CD4-positive, alpha-beta T cell treated with Interleukin-15 for 4 hours (primary cell): ENCODE data around the gene HSPBP1.
A peak's percentile ranks its signal among the peaks of the same experiment; 100 is the strongest.

Source experiments
- DNase-seq: peaks from one replicate; pipeline ENCODE4 v3.0.0-alpha.2; 2020; ENCODE audit warnings: low spot score

The HSPBP1 gene

DNA sequence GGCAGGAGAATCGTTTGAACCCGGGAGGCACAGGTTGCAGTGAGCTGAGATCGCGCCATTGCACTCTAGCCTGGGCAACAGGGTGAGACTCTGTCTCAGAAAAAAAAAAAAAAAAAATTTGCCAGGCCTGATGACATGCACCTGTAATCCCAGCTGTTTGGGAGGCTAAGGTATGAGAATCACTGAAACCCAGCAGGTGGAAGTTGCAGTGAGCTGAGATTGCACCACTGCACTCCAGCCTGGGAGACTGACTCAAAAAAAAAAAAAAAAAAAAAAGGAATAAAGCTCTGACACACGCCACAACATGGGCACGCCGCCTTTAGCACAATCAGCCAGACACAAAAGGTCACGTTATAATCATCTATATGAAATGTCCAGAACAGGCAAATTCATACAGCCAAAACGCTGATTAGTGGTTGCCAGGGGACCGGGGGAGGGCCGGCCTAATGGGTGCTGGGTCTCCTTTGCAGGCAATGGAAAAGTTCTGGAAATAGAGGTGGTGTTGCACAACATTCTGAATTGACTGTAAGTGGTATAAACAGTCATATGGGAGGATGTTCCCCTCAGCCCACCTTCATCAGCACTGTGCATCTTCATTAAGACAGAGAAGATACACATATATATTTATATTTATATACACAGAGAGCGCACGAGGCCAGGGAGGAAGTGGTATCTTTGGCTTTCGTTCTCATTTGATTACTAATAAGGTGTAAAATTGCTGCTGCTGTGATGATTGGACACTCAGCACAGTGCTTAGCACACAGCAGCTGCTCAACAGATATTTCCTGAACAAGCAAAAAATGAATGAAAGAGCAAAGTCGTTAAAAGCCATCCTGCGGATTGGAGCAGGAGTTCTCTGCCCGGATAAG, 3.8 kb downstream of the HSPBP1 start:
- peak; percentile 39 for DNase-seq

DNA sequence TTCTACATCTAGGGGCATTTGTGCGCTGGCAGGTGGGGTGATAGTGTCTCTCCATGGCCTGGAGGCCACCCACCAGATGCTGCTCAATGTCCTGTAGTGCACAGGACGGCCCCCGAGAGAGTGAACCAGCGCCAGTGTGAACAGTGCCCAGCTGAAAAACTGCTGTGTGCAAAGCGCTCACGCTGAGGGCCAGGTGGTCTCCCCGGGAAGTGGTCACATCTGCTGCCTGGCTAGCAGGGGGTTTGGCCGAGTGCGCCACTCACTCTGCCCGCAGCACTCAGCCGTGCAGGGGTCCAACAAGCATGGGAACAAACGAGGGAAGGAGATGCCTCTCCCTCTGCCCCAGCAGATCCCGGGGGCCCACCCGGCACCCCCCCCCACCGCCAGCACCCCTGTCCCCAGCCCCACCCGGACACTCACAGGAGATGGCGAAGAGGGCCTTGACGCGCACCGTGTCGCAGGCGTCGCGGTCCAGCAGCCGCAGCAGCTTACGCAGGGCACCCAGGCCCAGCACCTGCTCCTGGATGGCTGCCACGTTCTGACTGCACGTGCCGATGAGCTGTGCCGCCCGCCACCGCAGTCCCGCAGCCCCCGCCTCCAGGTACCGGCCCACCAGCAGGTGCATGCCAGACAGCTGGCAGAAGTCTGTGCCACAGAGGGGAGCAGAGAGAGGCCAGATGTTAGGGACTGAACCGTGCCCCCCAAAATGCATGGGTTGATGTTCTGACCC, 5.8 kb downstream of the HSPBP1 start:
- DNase-seq, result no peak

DNA sequence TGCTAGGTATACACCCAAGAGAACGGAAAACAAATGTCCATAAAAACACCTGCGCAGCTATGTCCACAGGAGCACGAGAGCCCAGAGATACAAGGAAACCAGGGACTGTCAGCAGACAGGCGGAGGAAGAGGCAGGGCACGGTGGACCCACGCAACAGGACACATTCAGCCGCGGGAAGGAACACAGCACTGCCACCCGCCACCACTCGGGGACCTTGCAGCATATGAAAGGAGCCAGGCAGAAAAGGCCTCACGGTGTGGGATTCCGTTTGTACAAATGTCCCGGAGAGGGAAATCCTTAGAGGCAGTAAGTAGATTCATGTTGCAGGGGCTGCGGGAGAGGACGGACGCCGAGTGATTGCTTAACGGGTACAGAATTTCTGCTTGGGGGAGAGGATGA, 7.8 kb downstream of the HSPBP1 start:
- no peak for DNase-seq

DNA sequence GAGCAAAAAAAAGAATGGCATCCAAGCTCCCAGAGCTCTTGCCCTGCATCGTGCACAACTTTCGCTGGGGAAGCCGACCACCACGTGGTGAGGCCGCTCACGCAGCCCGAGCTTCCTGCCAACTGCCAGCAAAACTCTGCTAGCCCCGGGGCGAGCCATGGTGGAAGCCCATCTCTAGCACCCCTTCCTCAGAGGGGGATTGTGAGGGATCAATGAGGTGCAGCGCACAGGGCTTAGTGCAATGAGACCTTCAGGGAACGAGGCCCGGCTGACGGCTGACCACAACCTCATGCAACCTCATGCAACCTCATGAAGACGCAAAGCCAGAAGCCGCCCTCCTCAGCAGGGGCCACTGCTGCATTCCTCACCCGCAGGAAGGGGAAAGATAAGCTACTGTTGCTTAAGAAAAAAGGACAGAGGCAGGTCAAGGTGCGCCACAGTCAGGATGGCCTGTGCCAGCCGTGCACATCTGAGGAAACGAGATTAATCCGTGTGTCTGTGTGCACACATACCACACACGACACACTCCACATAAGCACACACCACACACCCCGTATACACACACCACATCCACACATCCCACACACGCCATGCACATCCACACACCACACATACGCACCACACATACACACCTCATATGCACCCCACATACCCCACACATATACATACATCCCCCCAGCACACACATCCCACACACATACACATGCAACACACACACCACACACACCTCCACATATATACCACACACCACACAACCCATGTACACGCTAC, 9.6 kb downstream of the HSPBP1 start:
- no peak for DNase-seq

DNA sequence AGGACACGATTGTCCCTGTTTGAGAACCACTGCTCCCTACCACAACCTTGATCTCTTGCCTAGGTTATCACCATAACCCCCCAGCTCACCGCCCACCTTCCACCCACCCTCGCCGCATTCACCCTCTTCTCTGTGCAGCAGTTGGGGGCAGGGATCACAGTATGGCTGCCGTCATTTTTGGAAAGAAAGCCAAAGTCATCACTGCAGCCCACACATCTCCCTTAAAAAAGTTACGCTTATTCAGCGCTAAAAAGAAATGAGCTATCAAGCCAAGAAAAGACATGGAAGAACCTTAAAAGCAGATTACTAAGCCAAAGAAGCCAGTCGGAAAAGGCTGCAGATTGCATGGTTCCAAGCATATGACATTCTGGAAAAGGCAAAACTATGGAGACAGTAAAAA, 10.6 kb downstream of the HSPBP1 start:
- no peak for DNase-seq

DNA sequence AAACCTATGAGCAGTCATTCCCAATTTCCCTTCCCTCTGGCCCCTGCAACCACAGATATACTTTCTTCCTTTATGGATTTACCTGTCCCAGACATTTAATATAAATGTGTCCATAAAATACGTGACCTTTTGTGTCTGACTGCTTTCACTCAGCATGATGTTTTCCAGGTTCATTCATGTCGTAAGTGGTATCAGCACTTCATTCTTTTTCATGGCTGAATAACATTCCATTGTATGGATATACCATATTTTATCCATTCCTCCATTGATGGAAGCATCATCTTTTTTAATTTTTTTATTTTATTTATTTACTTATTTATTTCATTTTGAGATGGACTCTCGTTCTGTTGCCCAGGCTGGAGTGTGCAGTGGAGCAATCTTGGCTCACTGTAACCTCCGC, 13.1 kb downstream of the HSPBP1 start:
- DNase-seq, result no peak

DNA sequence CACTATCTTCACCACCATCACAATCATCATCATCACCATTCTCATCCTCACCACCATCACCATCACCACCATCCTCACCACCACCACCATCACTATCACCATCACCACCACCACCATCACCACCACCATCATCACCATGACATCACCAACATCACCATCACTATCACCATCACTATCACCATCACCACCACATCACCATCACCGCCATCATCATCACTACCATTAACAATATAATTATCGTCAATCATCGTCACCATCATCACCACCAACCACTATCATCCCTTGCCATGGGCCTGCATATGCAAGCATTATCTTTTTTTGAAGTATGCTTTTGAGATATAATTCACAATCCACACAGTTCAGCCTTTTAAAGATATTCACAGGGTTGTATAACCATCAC, 13.5 kb downstream of the HSPBP1 start:
- DNase-seq, result no peak

DNA sequence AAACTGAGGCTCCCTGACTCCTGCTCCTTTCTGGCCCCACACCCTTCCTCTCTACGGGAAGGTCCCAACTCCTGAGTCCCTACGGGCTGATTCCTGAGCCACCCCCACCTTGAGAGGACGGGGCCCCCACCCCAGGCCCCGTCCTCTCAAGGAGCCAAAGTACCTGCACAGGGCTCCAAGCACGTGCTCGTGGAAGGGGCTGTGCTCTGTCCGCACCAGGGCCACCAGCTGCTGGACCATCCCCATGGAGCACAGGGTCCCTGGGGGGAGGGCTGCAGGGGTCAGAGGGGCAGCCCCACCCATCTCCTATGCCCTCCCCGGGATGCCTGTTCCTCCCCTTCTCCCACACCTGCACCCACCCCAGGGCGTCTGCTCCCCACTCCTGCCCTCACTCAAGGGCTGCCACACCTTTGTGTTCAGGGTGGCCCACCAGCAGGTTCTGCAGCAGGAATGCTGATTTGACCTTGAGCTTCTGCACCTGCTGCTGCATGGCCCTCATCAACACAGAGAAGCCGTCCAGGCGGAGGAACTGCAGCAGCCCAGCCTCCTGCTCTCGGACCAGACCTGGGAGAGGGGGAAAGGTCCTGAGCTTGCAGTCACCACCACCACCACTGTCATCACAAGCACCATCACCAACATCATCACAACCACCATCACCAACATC, 14.1 kb downstream of the HSPBP1 start:
- no peak for DNase-seq

DNA sequence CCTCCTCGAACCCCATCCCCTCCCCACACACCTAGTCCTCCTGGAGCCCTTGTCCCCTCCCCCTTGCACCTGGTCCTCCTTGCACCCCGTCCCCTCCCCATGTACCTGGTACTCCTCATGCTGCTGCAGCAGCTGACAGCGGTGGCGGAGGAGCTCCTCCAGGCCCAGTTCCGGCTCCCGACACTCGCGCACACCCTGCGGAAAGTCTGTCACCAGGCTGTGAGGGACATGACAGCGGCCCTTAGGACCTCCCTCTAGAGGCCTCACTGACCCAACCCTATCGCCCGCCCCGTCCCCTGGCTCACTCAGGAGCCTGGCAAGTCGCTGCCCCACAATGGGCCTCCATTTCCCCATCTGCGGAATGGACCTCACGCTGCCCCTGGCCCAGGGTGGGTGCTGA, 14.7 kb downstream of the HSPBP1 start:
- no peak for DNase-seq

DNA sequence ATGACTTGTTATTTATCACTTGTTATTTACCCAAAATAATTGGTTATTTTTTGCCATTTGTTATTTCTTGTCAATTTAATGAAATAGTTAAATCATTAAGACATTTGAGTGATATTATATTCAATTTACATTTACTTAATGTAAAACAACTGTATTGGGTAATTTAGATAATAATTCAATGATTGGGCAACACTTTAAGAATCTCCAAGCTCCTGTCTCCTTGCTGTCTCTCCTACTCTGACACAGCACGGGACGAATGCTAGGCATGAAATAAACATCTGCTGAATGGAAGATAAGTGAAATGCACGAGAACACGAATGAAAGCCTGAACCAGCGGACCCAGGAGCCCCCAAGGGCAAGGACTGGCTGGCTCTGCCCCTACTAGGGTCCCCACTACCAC, 15.4 kb downstream of the HSPBP1 start:
- no peak for DNase-seq

DNA sequence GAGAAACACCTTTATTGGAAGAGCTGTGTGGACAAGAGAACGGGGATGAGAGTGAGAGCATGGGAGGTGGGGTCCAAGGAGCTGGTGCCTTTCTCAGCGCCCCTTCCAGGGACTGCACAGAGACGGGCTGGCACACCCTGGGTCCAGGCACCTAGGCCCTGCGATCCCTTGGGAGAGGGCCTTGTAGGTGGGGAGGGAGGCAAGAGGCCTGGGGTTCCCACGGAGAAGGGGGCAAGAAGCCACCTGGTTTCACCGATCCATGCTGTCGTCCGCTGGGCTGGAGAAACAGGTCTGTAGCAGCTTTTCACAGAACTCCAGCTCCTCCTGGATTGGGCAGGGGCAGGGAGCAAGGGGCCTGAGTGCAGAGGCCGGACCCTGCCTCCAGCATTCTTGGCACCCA, 17.6 kb downstream of the HSPBP1 start:
- no peak for DNase-seq

DNA sequence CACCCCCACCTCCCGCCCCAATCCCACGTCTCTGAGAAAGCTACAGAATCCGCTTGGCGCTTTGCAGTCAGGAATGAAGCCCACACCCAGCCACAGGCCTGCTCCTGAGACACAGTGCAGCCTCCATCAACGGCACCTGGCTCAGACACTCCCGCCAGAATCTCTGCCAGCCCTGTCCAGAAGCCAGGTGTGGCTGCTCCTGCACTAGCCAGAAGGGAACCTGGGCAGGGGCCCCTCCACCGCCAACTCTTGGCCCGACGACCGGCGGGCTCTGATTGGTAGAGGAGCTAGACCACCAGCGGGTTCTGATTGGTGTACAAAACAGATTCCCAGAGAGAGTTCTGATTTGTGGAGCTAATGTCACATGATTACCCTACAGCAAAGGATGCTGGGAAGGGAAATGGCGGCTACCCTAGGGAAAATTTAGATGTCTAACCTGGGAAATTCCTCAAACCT, 18.2 kb downstream of the HSPBP1 start:
- no peak for DNase-seq

DNA sequence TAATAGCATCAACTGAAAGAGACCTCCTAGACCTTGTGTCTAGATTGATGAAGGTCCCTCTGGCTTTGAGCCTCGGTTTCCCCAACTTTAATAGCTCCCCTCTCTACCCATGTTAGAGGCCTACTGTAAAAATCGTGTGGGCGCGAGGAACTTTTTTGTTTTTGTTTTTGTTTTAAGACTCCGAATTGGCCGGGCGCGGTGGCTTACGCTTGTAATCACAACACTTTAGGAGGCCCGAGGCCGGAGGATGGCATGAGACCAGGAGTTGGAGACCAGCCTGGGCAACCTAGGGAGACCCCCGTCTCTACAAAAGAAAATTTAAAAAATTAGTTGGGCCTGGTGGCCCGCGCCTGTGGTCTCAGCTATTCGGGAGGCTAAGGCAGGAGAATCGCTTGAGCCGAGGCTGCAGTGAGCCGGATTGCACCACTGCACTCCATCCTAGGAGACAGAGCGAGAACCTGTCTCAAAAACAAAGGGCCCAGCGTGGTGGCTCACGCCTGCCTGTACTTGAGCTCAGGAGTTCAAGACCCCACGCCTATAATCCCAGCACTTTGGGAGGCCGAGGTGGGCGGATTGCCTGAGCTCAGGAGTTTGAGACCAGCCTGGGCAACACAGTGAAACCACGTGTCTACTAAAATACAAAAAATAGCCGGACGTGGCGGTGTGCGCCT, 20.2 kb downstream of the HSPBP1 start:
- no peak for DNase-seq

DNA sequence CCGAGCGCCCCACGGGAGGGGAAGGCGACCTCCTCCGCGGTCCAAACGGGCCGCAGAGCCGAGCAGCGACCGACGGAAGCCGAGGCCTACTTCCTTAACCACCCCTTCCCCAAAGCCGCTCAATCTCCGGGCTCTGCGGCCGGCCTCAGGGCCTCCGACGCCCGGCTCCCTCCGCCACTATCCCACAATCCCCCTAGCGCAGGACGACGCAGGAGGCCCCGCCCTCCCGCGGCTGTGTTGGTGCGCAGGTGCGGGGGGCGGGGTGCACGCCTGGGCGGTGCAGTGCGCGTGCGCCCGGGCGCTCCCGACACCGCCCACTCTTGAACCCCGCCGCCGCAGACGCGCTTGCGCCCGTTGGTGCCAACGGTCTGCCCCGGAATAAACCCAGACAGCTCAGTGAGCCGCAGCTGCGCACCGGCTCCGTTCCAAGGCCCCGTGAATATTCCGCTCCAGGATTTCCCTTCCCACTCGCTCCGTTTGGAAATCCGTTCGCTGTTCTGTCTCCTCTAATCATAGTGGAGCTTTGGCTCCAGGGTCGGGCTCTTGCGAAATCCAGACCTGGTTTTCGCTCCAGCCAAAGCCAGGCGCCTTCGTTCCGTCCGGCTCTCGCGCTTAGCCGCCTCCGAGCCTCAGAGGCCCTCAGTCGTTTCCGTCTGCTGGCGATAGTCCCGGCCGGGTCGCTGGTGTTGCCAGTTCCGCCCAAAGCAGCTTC, 20.9 kb downstream of the HSPBP1 start, which contains the start of gene PPP6R1:
Gene PPP6R1, minus strand, starts transcription at position 190 of the 712 bp plus-strand sequence. CDS start 11,914 bp downstream, outside the sequence.
- DNase-seq, result peak; percentile 93

DNA sequence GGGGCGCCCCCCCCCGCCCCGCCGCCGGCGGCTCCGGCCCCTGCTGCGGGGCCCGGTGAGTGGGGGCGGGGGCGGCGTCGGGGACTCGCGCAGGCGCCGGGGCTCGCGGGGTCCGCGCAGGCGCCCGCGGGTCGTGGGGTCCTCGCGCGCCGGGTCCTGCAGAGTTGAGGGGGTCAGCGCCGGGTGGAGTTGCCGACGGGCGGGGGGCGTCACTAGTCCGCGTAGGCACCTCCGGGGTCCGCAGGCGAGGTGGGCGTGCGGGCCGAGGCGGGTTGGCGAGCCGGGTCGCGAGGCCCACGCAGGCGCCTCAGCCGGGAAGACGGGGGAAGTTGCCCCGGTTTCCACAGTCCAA, 21.5 kb downstream of the HSPBP1 start:
- DNase-seq, result peak; percentile 28

DNA sequence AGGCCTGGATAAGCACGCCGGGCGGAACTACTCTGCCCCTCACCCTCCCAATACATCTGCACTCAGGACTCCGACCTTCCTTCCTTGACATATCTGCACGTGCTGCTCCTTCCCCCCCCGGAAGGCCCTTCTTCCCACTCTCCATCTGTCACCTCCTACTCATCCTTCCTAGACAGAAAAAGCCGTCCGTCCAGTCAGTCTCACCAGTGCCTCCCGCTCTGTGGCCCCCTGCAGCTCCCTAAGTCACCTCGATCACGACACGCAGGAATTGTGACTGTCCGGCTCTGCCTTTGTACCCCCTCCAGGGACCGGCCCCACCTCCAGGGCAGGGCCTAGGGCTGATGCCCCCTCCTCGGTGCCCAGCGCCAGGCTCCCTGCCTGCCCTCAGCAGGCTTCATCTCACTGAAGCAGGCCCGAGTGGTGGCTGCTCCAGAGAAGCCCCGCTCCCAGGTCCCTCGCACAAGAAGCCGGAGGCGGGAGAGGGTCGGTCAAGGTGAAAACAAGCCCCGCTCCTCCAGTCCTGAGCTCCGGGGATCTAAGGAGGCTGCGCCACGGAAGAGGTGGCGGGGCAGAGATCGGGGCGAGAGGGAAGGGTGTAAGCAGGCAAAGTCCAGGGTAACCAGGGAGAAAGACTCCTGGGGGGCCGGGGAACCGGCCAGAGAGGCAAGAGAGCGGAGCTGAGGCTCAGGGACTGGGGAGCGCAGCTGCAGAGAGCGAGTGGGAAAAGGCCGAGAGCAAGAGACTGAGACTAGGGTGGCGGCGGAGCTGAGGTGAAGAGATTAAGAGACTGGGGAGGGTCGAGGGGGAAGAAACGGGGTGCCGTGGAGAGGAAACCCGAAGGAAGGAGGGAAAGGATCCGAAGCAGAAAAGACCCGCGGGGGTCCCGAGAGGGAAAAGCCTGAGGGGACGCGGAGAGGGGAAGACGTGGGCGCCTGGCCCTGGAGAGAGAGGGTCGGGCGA, 22.2 kb downstream of the HSPBP1 start:
- DNase-seq, result no peak

DNA sequence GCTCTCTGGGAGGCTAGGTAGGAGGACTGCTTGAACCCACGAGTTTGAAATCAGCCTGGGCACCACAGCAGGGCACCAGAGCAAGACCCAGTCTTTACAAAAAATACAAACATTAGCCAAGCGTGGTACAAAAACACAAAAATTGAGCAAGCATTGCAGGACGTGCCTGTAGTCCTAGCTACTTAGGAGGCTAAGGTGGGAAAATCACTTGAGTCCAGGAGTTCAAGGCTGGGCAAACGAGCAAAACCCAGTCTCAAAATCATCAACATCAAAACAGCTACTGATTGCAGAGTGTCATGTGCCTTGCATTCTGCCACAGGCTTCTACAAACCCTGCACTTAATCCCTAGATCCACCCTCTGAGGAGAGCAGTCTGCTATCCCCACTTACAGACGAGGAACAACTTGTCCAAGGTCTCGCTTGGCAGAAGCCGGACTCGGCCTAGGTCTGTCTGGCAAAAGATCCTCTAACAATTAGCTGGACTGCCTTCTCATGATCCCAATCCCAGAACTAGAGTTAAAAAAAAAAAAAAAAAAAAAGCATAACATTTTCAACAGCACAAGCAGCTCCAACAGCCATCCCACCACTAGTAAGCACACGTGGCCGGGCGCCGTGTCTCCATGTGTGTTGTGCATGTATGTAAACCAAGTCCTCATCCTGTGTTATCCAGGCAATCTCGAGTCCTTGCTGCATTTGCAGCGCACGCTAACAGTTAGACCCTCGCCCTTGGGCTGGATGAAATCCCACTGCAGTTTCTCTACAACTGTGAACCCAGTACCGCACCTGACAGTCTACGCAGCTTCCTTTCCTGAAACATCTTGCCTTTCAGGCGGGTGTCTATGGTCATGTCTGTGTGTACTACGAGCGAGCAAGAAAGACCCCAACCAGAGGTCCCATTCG, 23.1 kb downstream of the HSPBP1 start:
- DNase-seq, result no peak

DNA sequence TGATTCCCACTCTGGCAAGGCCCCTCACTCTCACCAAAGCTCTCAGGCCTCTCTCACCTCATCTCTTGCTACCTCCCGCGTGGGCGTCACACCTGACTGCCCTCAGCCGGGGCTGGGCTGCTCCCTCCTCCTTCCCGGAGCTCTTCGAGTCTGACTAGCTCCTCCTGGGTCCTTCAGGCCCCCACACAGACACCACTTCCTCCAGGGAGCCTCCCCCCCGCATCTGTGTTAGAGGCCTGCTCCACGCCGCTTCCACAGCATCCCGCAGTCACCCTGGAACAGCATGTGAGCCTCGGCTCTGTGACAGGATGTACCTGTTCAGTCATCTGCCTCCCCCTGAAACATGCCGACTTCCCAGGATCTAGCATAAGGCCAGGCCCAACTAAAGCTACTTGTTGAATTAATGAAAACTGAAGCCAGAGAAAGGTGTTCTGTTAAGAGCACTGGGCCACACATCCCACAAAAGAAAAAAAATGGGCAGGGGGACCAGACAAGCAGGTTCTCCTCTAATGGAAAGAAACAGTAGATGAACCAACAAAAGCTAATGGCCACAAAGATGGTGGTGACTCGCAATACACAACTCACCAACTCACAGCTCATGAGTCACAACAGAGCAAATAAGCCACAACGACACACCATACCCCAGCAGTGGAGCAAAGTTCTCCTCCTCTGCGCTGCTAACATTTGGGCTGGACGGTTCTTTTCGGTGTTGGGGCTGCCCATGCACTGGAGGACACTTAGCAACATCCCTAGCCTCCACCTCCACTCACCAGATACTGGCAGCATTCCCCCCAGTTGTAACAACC, 24.1 kb downstream of the HSPBP1 start:
- peak; percentile 52 for DNase-seq
